OCI-LY7 (cell line): ENCODE data around the gene ST6GAL2. TPM values are rescaled to one million over a fixed set of nuclear protein-coding genes. Genes with fewer than 3 reads are reported as not detected.

Experiments
- BruUV-seq: library from RNA; stranded (reverse); fragments of 400-500 nt; replicated peaks from 2 replicates; lab custom pipeline; 2021; lab: Mats Ljungman, UMichigan
- CTCF ChIA-PET: fragments of 300-600 bp; sonication (Branson Sonifier 250); formaldehyde crosslinking; loops from one replicate; lab custom pipeline; 2022; ENCODE audit warnings: antibody characterized with exemption; ENCODE audit not compliant: unreplicated experiment; lab: Charles Lee
- POLR2A ChIA-PET: fragments of 300-600 bp; sonication (Branson Sonifier 250); formaldehyde crosslinking; loops from one replicate; lab custom pipeline; 2022; ENCODE audit warnings: antibody characterized with exemption; lab: Charles Lee
- DNase-seq: peaks from one replicate; pipeline ENCODE4 v3.0.0-alpha.2; 2015; ENCODE audit warnings: low spot score
- H2AFZ ChIP-seq: fragments of 200-600 bp; sonication (generic), shearing (Covaris generic); 2 replicates; pipeline ENCODE4 v1.6.1; 2014; ENCODE audit warnings: mild to moderate bottlenecking, antibody characterized with exemption, low read length, moderate library complexity
- H3K27ac ChIP-seq: fragments of 200-600 bp; sonication (generic); 2 replicates; pipeline ENCODE4 v1.5.1; 2014; ENCODE audit warnings: mixed run types, low read depth, mild to moderate bottlenecking, moderate library complexity, low read length, inconsistent platforms; ENCODE audit not compliant: poor library complexity, severe bottlenecking
- H3K36me3 ChIP-seq: fragments of 200-600 bp; sonication (generic); 2 replicates; pipeline ENCODE4 v1.6.1; 2014; ENCODE audit warnings: mild to moderate bottlenecking, antibody characterized with exemption, low read length, moderate library complexity, mixed read lengths; ENCODE audit not compliant: insufficient read depth
- H3K4me1 ChIP-seq: fragments of 200-600 bp; sonication (generic); 2 replicates; pipeline ENCODE4 v1.5.1; 2014; ENCODE audit warnings: mild to moderate bottlenecking, low read length; ENCODE audit not compliant: insufficient read depth, poor library complexity, severe bottlenecking
- H3K4me2 ChIP-seq: fragments of 200-600 bp; sonication (generic); 2 replicates; pipeline ENCODE4 v1.6.1; 2014; ENCODE audit warnings: mild to moderate bottlenecking, low read length
- H3K4me3 ChIP-seq: fragments of 200-600 bp; sonication (generic); 2 replicates; pipeline ENCODE4 v1.5.1; 2014; ENCODE audit warnings: mild to moderate bottlenecking, low read depth, low read length; ENCODE audit not compliant: poor library complexity, severe bottlenecking
- H3K79me2 ChIP-seq: fragments of 200-600 bp; sonication (generic); 2 replicates; pipeline ENCODE4 v1.6.1; 2016; ENCODE audit warnings: low read depth, mild to moderate bottlenecking, low read length, moderate library complexity, mixed read lengths; ENCODE audit not compliant: insufficient read depth
- H3K9me2 ChIP-seq: fragments of 200-600 bp; sonication (generic); 2 replicates; pipeline ENCODE4 v1.6.1; 2016; ENCODE audit warnings: mild to moderate bottlenecking, low read length, mixed read lengths; ENCODE audit not compliant: insufficient read depth
- H3K9me3 ChIP-seq: fragments of 200-600 bp; sonication (generic); 2 replicates; pipeline ENCODE4 v1.6.1; 2014; ENCODE audit warnings: mild to moderate bottlenecking, mixed run types, low read length, mixed read lengths
- H4K20me1 ChIP-seq: fragments of 200-600 bp; sonication (generic); 2 replicates; pipeline ENCODE4 v1.6.1; 2014; ENCODE audit warnings: mild to moderate bottlenecking, antibody characterized with exemption, low read length, moderate library complexity, mixed read lengths; ENCODE audit not compliant: insufficient read depth
- EZH2phosphoT487 ChIP-seq: fragments of 200-600 bp; sonication (generic); IDR thresholded peaks from 2 replicates; pipeline ENCODE4 v1.6.1; 2018; ENCODE audit warnings: low read depth, borderline replicate concordance, mild to moderate bottlenecking, mixed run types, antibody characterized with exemption, low read length, moderate library complexity, mixed read lengths
- intact Hi-C: fragments of 100-400 bp; cut with micrococcal nuclease; formaldehyde crosslinking; loops from one replicate; pipeline ENCODE4 v1.10.0; 2022; ENCODE audit not compliant: unreplicated experiment
- total RNA-seq, 2 experiments: library from RNA; depleted of rRNA in 1 of 2; stranded (reverse); fragments of >200 nt in 1 of 2; shearing (Covaris generic) in 1 of 2; gene quantifications; 2 replicates each; pipeline ENCODE4 v1.2.3, GENCODE V29; 2014 to 2022
- TF ChIP-seq, protein P1 (sequence below): fragments of 200-600 bp; sonication (generic); conservative IDR thresholded peaks from 2 replicates; pipeline ENCODE4 v1.5.1; 2014; ENCODE audit warnings: mild to moderate bottlenecking, antibody characterized with exemption, low read length, moderate library complexity, mixed read lengths

Gene ST6GAL2
- total RNA-seq, 2 experiments from 2014 or later, result not detected

DNA sequence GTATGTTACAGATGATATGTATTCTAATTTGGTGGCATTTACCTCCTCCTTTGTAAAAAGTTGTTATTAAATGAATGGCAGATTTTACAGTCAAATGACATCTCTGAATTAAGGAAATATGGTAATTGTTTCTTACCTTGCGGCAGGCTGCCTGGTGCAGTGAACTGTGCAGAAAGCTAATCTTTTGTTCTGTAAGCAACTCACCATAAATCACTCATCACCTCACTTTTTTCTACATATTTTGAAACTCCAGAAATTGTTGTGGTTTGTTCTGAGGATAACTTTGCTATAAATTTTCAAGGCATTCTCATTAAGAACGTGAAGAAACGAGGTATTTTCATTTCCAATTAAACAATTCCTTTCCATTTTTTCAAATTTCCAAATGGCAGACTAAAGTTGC lies 52.7 kb downstream of the ST6GAL2 start:
- no peak overlapping the region for H3K4me3 ChIP-seq
- H3K9me3 ChIP-seq, result no peaks in the 10 kb centered on the region
- TF ChIP-seq, protein P1, sequence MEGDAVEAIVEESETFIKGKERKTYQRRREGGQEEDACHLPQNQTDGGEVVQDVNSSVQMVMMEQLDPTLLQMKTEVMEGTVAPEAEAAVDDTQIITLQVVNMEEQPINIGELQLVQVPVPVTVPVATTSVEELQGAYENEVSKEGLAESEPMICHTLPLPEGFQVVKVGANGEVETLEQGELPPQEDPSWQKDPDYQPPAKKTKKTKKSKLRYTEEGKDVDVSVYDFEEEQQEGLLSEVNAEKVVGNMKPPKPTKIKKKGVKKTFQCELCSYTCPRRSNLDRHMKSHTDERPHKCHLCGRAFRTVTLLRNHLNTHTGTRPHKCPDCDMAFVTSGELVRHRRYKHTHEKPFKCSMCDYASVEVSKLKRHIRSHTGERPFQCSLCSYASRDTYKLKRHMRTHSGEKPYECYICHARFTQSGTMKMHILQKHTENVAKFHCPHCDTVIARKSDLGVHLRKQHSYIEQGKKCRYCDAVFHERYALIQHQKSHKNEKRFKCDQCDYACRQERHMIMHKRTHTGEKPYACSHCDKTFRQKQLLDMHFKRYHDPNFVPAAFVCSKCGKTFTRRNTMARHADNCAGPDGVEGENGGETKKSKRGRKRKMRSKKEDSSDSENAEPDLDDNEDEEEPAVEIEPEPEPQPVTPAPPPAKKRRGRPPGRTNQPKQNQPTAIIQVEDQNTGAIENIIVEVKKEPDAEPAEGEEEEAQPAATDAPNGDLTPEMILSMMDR, result no peak
- no peak for TF ChIP-seq EZH2phosphoT487
- H3K4me1 ChIP-seq, result no peaks in the 10 kb centered on the region
- H3K4me2 ChIP-seq, result no peak overlapping the region
- H3K27ac ChIP-seq, result no peak overlapping the region
- H2AFZ ChIP-seq, result no peak overlapping the region
- ChIA-PET POLR2A (no interaction called here), CTCF (no interaction called here)
- H3K9me2 ChIP-seq, result no peaks in the 10 kb centered on the region
- no TSS peak for BruUV-seq
- DNase-seq, result no peak
- H3K36me3 ChIP-seq, result no peaks in the 10 kb centered on the region
- H4K20me1 ChIP-seq, result no peaks in the 10 kb centered on the region
- intact Hi-C loops, result no loop called here
- H3K79me2 ChIP-seq, result no peaks in the 10 kb centered on the region

DNA sequence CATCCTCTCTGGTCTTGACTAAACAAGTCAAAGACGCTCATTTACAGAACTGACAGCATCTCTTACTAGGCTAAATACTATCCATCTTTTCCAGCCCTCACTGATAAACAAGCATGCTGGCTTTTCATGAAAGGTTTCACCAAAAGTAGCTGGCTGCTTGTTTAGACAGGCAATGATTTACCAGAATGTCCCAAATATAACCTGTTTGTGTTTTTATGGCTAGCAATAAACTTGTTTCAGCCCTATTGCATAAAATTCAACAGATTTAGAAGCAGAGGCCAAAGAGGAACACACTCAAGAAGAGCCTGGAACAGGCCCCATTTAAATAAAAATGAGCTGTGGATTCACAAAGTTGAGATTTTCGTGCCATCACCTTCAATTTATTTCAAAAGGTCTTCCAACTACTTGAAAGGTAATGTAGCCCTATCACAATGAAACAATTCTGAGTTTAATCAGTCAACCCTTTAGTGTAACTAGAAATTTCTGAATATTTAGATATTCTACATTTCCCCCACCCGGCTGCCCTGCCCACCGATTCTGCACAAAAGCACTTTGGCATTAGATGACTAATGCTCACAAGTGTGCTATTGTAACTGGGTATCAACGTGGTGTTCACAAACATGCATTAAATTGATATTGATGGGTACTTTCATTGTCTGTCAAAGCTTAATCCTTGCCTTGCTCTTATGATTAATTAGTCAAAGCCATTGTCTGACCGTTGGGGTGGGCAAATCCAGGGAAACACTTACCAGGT lies 54.0 kb downstream of the ST6GAL2 start:
- intact Hi-C loops, result no loop called here
- H3K79me2 ChIP-seq, result no peaks in the 10 kb centered on the region
- H3K36me3 ChIP-seq, result no peaks in the 10 kb centered on the region
- POLR2A ChIA-PET, result no interaction called here
- H3K27ac ChIP-seq, result no peak overlapping the region
- H4K20me1 ChIP-seq, result no peaks in the 10 kb centered on the region
- TF ChIP-seq, protein P1, result no peak
- no peak for TF ChIP-seq EZH2phosphoT487
- no peaks in the 10 kb centered on the region for H3K9me2 ChIP-seq
- no peak overlapping the region for H2AFZ ChIP-seq
- no peaks in the 10 kb centered on the region for H3K4me1 ChIP-seq
- no peak overlapping the region for H3K4me3 ChIP-seq
- CTCF ChIA-PET, result no interaction called here
- H3K9me3 ChIP-seq, result no peaks in the 10 kb centered on the region
- H3K4me2 ChIP-seq, result no peak overlapping the region
- BruUV-seq, result no TSS peak
- no peak for DNase-seq

DNA sequence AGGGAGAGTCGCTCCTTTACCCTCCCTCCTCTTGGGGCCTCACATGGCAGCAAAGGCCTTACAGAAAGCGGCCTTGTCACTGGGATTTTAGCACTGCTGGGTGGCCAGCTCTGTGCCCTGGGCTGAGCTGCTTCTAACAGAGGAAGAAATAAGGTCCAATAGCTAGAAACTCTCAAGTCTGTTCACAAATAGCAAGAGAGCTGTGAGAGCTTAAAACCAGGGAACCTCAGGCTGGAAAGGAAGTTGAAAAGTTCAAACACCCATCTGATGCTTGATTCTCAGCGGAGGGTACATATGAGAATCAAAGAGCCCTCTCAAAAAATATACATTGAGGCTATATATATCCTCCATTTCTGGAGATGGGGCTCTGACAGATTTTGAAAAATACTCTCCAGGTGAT lies 54.7 kb downstream of the ST6GAL2 start:
- no peaks in the 10 kb centered on the region for H3K36me3 ChIP-seq
- no peaks in the 10 kb centered on the region for H3K79me2 ChIP-seq
- no peaks in the 10 kb centered on the region for H3K4me1 ChIP-seq
- H3K4me3 ChIP-seq, result no peak overlapping the region
- TF ChIP-seq EZH2phosphoT487, result no peak
- TF ChIP-seq, protein P1, result no peak
- ChIA-PET POLR2A (no interaction called here), CTCF (no interaction called here)
- no peak for DNase-seq
- no TSS peak for BruUV-seq
- no peak overlapping the region for H2AFZ ChIP-seq
- intact Hi-C loops, result no loop called here
- H3K27ac ChIP-seq, result no peak overlapping the region
- no peaks in the 10 kb centered on the region for H3K9me2 ChIP-seq
- no peaks in the 10 kb centered on the region for H3K9me3 ChIP-seq
- no peak overlapping the region for H3K4me2 ChIP-seq
- H4K20me1 ChIP-seq, result no peaks in the 10 kb centered on the region
